ENCODE results near the gene SLC25A3.

DNA sequence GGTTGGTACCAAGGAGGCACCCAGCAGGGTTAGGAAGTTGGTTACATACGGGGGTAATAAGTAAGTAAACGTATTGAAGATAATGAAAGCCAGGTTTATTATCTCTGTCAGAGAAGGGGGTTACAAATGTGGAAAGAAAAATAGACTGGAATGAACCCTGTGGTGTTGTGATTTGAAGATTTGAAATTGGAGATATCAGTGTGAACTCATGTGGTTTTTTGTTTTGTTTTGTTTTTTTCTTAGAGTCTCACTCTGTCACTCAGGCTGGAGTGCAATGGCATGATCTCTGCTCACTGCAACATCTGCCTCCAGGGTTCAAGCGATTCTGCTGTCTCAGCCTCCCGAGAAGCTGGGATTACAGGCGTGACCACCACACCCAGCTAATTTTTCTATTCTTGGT lies 14.1 kb upstream of the SLC25A3 start:
- TF ChIP-seq, protein P1, sequence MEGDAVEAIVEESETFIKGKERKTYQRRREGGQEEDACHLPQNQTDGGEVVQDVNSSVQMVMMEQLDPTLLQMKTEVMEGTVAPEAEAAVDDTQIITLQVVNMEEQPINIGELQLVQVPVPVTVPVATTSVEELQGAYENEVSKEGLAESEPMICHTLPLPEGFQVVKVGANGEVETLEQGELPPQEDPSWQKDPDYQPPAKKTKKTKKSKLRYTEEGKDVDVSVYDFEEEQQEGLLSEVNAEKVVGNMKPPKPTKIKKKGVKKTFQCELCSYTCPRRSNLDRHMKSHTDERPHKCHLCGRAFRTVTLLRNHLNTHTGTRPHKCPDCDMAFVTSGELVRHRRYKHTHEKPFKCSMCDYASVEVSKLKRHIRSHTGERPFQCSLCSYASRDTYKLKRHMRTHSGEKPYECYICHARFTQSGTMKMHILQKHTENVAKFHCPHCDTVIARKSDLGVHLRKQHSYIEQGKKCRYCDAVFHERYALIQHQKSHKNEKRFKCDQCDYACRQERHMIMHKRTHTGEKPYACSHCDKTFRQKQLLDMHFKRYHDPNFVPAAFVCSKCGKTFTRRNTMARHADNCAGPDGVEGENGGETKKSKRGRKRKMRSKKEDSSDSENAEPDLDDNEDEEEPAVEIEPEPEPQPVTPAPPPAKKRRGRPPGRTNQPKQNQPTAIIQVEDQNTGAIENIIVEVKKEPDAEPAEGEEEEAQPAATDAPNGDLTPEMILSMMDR (tag by site-specific recombination; IDR thresholded peaks at IDR 0.05) = no peak
- TF ChIP-seq ZNF138 (tag by site-specific recombination; IDR thresholded peaks at IDR 0.05; ENCODE audit: borderline replicate concordance) (no peak), ZNF558 (tag by site-specific recombination; IDR thresholded peaks at IDR 0.05) (no peak), ZNF341 (tag by site-specific recombination; IDR thresholded peaks at IDR 0.05; ENCODE audit: low read depth) (no peak), ZNF248 (tag by site-specific recombination; IDR thresholded peaks at IDR 0.05) (no peak), ZNF610 (tag by site-specific recombination; IDR thresholded peaks at IDR 0.05; ENCODE audit: borderline replicate concordance) (no peak)
- TF ChIP-seq, protein P2, sequence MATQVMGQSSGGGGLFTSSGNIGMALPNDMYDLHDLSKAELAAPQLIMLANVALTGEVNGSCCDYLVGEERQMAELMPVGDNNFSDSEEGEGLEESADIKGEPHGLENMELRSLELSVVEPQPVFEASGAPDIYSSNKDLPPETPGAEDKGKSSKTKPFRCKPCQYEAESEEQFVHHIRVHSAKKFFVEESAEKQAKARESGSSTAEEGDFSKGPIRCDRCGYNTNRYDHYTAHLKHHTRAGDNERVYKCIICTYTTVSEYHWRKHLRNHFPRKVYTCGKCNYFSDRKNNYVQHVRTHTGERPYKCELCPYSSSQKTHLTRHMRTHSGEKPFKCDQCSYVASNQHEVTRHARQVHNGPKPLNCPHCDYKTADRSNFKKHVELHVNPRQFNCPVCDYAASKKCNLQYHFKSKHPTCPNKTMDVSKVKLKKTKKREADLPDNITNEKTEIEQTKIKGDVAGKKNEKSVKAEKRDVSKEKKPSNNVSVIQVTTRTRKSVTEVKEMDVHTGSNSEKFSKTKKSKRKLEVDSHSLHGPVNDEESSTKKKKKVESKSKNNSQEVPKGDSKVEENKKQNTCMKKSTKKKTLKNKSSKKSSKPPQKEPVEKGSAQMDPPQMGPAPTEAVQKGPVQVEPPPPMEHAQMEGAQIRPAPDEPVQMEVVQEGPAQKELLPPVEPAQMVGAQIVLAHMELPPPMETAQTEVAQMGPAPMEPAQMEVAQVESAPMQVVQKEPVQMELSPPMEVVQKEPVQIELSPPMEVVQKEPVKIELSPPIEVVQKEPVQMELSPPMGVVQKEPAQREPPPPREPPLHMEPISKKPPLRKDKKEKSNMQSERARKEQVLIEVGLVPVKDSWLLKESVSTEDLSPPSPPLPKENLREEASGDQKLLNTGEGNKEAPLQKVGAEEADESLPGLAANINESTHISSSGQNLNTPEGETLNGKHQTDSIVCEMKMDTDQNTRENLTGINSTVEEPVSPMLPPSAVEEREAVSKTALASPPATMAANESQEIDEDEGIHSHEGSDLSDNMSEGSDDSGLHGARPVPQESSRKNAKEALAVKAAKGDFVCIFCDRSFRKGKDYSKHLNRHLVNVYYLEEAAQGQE (tag by site-specific recombination; IDR thresholded peaks at IDR 0.05) = no peak
- TF ChIP-seq, protein P3, sequence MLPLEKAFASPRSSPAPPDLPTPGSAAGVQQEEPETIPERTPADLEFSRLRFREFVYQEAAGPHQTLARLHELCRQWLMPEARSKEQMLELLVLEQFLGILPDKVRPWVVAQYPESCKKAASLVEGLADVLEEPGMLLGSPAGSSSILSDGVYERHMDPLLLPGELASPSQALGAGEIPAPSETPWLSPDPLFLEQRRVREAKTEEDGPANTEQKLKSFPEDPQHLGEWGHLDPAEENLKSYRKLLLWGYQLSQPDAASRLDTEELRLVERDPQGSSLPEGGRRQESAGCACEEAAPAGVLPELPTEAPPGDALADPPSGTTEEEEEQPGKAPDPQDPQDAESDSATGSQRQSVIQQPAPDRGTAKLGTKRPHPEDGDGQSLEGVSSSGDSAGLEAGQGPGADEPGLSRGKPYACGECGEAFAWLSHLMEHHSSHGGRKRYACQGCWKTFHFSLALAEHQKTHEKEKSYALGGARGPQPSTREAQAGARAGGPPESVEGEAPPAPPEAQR (tag by site-specific recombination; IDR thresholded peaks at IDR 0.05) = no peak

Measured in HEK293 (cell line).